Activated CD4-positive, alpha-beta T cell treated with anti-CD3 and anti-CD28 coated beads for 4 hours (primary cell): Measurements from ENCODE around the gene ADAMTS9.

Experiments used
- DNase-seq, 2 donors: peaks; one replicate each; pipeline ENCODE4 v3.0.0-alpha.2; 2020

ADAMTS9 gene, protein sequence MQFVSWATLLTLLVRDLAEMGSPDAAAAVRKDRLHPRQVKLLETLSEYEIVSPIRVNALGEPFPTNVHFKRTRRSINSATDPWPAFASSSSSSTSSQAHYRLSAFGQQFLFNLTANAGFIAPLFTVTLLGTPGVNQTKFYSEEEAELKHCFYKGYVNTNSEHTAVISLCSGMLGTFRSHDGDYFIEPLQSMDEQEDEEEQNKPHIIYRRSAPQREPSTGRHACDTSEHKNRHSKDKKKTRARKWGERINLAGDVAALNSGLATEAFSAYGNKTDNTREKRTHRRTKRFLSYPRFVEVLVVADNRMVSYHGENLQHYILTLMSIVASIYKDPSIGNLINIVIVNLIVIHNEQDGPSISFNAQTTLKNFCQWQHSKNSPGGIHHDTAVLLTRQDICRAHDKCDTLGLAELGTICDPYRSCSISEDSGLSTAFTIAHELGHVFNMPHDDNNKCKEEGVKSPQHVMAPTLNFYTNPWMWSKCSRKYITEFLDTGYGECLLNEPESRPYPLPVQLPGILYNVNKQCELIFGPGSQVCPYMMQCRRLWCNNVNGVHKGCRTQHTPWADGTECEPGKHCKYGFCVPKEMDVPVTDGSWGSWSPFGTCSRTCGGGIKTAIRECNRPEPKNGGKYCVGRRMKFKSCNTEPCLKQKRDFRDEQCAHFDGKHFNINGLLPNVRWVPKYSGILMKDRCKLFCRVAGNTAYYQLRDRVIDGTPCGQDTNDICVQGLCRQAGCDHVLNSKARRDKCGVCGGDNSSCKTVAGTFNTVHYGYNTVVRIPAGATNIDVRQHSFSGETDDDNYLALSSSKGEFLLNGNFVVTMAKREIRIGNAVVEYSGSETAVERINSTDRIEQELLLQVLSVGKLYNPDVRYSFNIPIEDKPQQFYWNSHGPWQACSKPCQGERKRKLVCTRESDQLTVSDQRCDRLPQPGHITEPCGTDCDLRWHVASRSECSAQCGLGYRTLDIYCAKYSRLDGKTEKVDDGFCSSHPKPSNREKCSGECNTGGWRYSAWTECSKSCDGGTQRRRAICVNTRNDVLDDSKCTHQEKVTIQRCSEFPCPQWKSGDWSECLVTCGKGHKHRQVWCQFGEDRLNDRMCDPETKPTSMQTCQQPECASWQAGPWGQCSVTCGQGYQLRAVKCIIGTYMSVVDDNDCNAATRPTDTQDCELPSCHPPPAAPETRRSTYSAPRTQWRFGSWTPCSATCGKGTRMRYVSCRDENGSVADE (N-terminal part only)

DNA sequence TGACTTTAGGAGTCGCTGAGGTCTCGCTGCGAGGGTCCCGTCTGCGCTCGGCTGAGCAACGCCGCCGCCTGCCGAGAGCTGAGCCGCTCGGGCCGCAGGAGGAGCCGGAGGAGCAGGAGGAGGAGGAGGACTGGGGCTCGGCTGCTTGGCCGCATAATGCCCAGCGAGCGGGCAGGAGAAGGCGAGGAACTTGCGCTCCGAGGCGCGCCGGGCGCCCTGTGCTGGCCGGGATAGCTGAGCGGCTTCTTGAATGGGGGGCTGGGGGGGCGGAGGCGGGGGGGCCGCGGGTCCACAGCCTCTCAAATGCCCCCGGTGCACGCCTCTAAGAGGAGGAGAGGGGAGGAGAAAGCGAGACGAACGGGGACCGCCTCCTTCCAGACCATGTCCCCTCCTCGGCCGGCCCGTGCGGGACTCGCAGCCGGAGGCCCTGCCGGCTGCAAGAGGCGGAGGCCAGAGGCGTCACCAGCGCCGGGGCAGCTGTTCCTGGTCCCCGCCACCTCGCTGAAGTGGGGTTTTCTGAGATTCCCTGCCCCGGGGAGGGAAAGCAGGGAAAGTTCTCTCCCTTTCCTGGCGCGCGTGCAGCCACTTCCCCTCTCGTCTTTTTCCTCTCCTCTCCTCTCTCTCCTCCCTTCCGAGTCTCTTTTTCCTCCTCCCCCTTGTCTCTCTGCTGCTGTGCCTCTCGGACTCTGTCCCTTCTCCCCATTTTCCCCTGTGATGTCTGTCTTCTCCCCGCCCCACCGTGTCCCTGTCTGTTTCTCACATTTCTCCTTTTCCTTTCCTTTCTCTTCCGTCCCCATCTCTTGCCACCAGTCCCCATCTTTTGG is at the start of gene ADAMTS9:
TSS of gene ADAMTS9 (minus strand) at position 220 of the 824 bp plus-strand sequence. CDS start 343 bp downstream, outside the sequence.
- DNase-seq = no peak

DNA sequence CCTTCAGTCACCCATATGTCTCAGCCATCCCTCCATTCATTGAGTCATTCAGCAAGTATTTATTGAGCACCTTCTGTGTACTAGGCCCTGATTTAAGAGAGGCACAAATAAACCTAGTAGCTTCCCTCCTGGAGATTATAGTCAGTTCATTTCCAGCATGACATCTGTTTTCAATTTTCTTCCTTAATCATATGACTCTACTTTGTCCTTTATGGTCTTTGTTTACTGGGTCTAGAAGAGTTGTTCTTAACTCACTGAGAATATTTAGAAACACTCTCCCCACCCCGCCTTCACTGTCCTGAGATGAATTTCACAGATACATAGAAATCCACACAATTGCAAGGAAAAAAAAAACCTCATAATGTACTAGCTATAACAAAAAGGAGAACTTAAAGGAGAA is 44.8 kb upstream of the ADAMTS9 start:
- DNase-seq = no peak

DNA sequence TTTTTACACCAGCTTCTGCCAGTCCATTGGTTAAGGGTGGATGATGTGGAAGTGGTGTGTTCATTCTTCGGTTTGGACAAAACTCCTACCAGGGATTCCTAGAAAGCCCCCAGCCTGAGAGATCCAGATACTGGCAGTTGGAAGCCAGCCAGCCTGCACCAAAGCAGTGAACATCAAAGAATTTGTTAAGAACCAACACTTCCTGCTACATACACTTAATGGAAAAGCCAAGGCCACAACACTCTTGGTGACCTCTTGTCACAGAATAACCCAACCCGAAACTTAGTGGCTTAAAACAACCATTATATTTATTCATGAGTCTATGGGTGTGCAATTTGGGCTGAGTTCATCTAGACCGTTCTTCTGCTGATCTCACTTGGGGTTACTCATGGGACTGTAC is 42.9 kb upstream of the ADAMTS9 start:
- DNase-seq = no peak

DNA sequence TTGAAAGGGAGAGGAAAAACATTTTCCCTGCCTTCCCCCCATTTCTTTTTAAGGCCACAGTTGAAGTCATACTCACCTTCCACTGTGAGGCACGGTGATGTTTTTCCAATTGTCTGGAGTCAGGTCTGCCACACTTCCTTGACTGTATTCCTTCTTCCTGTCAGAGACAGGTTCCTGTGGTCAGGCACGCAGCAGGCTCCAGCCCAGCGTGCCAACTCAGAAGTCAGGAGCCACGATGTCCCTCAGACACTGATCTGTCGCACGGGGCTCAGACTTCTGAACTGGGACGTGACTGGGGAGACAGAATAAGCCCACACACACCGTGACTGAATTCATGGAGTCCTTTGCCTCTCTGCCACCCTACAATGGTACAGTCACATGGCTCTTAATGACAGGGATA is 41.2 kb upstream of the ADAMTS9 start:
- DNase-seq = no peak

DNA sequence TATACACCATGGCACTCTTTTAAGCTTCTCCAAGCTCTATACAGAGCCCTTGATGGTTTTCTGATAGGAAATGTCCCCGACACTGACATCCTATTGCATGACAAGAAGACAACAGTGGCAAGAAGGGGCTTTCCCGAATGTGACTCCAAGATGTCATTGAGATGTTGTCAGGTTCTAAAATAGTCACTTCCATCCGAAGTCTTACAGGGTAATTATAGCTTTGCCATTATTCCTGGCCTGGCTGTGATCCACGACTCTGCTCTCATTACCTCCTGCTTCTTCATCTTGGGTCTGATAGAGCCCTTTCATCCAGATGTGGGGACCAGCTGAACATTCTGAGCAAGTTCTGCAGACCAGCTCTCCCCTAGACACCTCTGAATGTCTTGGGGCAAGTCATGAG is 40.6 kb upstream of the ADAMTS9 start:
- no peak for DNase-seq

DNA sequence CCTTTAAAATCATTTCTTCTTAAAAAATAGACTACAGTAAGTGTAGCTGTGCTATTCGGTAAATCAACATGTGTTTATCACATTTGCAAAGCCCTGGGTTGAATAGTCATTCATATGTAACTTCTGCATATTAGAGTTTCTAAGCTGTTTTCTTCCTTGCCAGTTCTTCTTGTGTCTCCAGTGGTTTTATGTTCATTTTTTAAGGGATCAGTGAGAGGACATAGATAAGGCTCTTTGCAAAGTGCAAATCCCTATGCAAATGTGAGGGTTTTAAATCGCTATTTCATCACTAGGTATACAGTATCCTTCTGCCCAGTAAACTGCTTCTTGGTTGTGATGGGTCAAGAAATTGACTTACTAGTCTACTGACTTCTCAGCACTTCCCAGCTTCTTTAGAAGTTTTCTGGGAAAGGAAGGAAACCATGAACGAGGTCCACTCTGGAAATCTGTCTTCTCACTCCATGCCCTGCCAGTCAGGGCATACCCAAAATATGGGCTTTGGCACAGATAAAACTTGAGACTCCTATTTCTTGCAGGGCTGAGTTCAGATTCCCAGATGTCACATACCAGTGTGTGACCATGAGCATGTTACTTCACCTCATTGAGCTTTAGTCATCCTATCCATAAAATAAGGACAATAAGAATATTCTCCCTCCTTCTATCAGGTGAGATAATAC is 38.8 kb upstream of the ADAMTS9 start:
- DNase-seq = no peak

DNA sequence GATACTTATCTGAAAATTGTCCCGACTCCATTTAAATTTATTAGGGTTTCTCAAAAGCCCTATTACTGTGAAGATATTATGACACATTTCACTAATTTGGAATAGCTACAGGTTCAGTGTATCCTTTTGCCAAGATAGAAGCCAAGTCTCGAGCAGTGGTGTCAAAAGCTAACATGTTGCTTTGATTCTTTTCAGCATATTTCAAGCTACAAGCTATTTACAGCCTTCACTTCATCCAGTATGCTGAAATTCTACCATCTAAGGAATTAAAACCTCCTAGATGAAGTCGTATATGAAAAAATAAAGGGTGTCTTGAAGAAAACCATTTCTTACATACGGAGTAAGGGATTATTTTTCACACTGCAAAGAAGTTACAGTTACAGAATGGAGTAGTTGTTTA is 31.2 kb upstream of the ADAMTS9 start:
- no peak for DNase-seq

DNA sequence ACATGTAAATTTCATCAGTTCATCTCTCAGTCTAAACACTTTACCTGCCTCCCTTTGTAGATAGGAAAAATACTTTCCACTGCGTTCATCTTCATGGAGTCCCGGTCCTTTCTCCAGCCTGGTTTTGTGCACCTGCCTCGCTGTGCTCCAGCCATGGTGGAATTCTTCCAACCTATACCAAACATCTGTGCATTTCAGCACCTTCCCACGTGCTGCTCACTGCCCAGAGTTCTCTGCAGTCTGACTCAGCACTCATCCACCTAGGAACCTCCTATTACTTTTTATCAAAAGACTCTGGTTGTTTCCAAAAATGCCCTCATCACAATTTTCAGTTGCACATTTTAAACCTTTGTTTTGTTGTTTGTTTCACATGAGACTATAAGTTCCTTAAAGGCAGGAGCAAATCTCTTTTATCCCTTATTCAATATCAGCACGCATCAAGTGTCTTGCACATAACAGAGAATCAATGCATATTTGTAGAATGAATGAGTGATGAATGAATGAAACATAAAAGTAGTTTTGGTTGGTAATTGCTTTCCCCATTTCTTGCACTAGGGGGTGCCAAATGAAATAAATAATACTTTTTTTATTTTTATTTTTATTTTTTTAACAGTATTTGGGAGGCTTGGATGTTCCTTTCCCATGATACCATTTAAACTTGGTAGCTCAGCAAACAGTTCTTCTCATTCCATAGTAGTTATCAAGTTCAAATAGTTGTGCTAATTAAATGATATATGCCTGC is 30.2 kb upstream of the ADAMTS9 start:
- DNase-seq = no peak

DNA sequence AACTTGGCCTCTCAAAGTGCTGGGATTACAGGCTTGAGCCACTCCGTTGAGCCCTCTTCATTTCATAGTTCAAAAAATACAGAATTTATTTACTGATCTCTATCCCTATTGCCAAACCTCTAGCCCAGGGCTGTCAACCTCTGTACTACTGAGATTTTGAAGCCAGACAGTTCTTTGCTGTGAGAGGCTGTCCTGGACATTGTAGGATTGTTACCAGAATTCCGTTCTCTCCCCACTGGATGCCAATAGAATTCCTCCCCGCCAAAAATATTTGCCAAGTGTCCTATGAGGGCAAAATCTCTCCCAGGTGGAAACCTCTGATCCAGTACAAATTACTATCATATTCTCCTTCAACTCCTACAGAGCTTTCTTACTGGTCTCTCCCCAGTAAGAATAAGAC is 29.6 kb upstream of the ADAMTS9 start:
- DNase-seq = no peak

DNA sequence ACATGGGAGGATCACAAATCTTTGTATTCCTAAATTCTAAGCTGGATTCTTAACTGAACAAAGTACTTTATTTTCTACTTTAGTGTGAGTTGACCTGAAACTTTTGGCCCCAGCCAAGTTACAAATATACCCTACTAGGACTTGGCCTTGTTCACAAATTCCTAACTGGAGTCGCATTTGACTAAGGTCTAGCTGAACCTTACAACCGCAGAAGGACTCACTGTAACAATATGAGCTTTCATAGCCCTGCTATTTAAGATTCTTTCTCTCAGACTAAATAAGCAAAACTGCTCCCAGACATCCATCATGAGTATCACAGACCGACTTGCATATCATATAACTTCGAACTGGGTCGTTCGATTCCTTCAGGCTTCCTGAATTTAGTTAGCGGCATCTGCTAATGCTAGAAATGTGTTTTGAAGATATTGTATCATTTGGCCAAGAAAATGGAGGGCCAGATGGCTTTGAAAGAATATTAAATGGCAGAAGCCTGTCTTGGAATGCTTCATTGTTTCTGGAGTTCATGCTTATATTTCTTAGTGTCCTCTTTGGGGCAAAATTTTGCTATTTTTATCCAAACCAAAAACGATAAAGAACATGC is 28.4 kb upstream of the ADAMTS9 start:
- no peak for DNase-seq

DNA sequence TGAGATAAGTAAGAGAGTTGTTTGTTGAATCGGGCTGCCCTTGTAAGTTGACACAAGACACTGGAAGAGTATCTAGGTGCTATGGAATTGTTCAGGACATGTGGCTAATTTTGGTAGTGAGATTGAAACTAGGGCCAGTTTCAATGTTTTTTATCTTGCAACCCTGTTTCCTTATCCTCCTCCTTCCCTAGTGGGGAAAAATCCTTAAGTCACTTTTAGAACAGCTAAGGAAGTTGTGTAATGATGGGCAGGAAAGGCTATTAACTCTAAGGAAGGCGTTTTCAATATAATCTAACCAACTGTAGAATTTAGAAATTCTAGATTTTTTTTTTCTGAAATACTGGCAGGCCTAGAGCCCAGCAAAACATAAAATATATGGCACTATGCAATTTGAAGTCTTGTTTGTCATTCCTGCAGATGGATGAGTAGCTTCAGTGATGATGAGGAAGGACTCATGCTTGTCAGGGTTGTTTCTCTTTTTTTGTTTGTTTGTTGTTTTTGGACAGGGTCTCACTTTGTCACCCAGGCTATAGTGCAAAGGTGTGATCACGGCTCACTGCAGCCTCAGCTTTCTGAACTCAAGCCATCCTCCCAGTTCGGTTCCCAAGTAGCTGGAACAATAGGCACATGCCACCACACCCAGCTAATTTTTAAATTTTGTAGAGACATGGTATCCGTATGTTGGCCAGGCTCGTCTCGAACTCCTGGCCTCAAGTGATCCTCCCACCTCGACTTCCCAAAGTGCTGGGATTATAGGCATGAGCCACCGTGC is 27.6 kb upstream of the ADAMTS9 start:
- no peak for DNase-seq

DNA sequence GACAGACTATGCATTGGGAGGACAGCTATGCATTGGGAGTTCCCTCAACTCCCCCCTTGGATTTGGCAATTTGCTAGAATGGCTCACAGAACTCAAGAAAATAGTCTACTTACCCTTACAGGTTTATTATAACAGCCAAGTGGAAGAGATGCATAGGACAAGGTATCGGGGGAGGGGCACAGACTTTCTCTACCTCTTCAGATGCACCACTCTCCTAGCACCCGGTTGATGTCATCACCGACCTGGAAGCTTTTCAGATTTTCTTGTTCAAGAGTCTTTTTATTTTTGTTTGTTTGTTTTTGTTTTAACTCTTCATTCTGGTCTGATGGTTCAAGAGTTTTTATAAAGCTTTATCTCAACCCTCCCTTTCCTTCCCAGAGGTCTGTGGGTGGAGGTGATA is 20.7 kb upstream of the ADAMTS9 start:
- DNase-seq = no peak

DNA sequence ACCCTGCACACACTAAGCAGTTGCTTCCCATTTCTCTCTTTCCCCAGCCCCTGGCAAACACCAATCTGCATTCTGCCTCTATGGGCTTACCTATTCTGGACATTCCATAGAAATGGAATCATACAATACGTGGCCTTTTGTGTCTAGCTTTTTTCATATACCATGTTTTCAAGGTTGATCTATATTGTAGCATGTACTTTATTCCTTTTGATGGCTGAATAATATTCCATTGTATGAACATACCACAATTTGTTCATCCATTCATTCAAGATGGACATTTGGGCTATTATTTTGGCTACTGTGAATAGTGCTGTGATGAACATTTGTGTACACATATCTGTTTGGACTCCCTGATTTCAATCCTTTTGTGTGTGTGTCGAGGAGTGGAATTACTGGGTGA is 18.1 kb upstream of the ADAMTS9 start:
- DNase-seq = no peak

DNA sequence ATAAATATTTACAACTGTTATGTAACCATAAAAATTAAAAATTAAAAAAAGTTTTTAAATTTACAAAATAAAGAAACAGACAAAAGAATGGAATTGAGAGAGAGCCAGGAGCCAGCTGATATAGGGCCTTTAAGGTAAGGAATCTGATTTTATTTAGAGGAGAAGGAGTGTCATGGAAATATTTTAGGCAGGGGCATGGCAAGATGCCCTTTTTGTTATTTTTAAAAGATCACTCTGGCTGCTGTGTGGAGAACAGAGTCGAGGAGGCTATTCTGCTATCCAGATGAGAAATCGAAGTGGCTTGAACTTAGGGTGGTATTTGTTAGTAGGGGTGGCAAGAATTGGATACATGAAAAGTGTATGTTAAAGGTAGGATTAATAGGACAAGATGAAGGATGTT is 9.1 kb upstream of the ADAMTS9 start:
- no peak for DNase-seq

DNA sequence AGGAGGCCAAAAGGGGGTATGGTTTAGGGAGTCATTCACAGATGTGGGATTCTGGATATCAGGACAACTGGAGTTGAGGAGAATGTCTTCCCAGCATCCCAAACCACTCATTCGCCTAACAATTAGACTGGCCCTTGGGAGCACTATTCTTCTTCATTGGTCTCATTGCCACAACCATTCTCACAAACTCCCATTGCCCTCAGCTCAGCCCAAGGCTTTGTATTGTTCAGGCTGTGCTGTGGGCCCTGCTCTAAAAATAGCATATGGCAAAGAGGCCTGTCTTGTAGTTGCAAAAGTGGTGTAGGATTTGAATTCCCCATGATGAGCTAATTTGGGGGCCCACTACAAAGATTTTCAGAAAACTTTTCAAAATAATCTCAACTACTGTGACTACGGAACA is 6.3 kb upstream of the ADAMTS9 start:
- DNase-seq = no peak

DNA sequence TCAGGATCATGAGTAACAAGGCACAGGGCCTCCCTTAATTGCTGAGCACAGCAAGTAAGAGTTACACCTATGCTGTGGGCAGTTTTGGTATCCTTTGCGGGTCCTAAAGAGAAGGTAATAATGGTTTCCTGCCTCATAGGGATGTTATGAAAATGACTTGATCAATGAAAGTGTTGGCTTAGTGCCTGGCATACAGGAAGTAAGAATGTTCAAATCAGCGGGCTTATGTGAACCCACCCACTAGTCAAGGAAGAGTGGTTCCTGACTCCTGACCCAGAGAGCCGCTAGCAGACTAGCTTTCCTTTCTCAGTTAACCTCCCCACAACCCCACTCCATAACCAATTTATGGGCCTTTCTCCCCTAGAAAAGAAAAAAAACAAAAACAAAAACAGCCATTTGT is 5.2 kb upstream of the ADAMTS9 start:
- DNase-seq = no peak

DNA sequence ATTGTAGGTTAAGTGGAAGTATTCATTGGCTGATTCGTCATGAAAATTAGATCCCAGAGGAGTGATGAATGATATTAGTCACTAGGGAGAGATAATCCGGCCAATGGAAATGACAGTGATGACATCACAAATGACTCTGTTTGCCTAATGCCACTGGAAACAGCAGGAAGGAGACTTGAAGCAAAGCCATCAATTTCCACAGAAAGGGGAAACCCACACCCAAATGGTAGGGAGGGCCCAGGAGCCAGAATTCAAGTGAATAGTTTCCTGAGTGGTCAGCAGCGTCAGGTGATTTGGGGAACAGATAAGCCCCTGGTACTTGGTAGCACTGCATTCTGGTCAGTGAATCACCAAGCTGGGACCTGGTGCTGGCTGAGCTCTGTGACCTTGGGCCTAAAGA is 3.3 kb upstream of the ADAMTS9 start:
- DNase-seq = no peak

DNA sequence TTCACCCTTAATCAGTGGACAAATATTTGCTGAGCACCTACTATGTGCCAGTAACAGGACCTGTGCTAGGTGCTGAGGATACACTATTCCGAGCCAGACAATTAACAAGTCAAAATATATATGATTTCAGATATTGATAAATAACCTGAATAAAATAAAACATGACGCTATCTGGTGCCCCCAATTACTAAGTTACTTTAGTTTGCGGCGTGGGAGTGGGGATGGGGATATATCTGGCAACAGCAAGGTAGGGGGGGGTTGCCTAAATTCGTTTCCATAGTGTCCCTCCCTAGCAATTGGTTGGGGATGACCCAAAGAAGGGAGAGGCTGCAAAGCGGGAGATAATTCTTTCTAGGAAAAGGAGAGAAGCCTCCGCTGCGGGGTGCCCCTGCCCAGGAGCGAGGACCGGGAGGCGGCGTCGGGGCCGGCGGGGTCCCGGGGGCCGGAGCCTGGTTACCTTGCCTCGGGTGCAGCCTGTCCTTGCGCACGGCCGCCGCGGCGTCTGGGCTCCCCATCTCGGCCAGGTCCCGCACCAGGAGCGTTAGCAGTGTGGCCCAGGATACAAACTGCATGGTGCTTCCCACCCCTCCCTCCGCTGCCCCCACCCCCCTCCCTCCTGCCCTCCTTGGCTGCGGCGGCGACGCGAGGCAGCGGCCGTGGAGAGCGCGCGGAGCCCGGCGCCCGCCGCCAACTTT is 567 bp downstream of the ADAMTS9 start:
- DNase-seq = no peak

DNA sequence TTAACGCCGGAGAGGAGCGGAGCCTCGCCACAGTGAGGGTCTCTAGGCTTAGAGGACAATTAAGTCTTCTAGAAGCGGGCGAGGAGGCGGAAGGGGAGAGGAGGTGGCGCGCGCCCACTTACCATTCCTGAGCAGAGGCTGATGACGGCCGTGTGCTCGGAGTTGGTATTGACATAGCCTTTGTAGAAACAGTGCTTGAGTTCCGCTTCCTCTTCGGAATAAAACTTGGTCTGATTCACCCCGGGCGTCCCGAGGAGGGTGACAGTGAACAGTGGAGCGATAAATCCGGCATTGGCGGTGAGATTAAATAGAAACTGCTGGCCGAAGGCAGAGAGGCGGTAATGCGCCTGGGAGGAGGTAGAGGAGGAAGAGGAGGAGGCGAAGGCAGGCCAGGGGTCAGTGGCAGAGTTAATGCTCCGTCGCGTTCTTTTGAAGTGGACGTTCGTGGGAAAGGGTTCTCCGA is 1.3 kb downstream of the ADAMTS9 start:
- DNase-seq = no peak
